ENCODE results near the gene UBN1. TPM values are rescaled to one million over a fixed set of nuclear protein-coding genes. Genes with fewer than 3 reads are reported as not detected.
A peak's percentile ranks its signal among the peaks of the same experiment; 100 is the strongest.

UBN1 gene
- total RNA-seq, 1 donor from 2014 or later = 39.4 TPM

DNA sequence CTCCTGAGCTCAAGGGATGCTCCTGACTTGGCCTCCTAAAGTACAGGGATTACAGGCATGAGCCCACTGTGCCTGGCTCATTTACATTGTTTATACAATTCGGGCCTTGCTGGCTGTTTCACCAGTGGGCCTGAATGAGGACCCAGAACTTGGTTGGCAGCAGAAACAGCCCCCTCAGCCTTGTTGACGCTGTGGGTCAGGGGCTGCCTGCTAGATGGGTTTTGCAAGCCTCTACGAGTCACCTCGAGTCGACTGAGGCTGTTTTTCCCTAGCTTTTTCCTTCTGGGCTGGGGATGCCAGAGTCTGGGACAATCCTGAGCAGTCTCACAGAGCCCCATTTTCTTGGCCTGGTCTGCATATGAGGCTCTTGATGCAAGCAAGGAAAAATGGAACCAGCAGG, 73.5 kb downstream of the UBN1 start:
- H3K27me3 Mint-ChIP-seq = no peaks in the 10 kb centered on the region

DNA sequence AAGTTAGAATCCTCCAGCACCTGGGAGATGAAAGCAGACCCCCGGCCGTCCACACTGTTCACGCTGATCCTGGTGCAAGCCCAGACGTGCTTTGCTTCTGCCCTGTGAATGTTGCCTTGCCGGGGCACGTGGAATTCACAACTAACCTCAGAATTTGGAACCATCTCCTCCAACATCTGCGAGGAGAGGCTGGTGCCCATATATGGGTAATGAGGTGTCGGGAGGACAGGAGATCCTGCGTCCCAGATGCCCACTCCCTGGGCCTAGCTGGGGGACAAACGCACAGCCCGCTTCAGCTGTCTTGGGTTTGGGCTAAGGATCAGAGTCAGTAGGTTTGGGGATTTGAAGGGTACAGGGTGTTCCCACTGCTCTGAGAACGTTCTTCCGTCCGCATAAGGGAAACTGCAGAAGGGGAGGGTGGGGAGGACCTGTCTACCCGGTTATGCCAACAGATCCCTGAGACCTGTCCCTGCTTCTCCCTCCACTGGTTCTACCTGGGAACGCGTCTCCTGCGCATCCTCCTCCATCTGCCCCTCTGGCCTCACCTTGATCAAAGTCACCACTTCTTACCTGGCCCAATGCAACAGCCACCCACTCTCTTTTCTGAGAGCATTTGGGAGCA, 75.6 kb downstream of the UBN1 start:
- peak overlapping the region; percentile 39 for H3K4me3 Mint-ChIP-seq
- peaks cover 6% of the 10 kb centered on the region for H3K9me3 Mint-ChIP-seq
- peaks cover 22% of the 10 kb centered on the region for H3K4me1 Mint-ChIP-seq (ENCODE audit: unreplicated experiment)
- TF ChIP-seq, protein P1, sequence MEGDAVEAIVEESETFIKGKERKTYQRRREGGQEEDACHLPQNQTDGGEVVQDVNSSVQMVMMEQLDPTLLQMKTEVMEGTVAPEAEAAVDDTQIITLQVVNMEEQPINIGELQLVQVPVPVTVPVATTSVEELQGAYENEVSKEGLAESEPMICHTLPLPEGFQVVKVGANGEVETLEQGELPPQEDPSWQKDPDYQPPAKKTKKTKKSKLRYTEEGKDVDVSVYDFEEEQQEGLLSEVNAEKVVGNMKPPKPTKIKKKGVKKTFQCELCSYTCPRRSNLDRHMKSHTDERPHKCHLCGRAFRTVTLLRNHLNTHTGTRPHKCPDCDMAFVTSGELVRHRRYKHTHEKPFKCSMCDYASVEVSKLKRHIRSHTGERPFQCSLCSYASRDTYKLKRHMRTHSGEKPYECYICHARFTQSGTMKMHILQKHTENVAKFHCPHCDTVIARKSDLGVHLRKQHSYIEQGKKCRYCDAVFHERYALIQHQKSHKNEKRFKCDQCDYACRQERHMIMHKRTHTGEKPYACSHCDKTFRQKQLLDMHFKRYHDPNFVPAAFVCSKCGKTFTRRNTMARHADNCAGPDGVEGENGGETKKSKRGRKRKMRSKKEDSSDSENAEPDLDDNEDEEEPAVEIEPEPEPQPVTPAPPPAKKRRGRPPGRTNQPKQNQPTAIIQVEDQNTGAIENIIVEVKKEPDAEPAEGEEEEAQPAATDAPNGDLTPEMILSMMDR (conservative IDR thresholded peaks at IDR 0.05) = no peak
- peaks cover 7% of the 10 kb centered on the region for H3K36me3 Mint-ChIP-seq
- no peak for DNase-seq (ENCODE audit: extremely low spot score, unreplicated experiment)
- peak overlapping the region; percentile 90 for H3K27ac Mint-ChIP-seq
- H3K27me3 Mint-ChIP-seq = no peaks in the 10 kb centered on the region

More for the DNA sequence above, 73.5 kb downstream of the UBN1 start:
- no peak for DNase-seq (ENCODE audit: extremely low spot score, unreplicated experiment)
- Mint-ChIP-seq H3K4me3 (no peak overlapping the region), H3K4me1 (ENCODE audit: unreplicated experiment) (peaks cover 28% of the 10 kb centered on the region), H3K36me3 (no peaks in the 10 kb centered on the region), H3K9me3 (no peaks in the 10 kb centered on the region), H3K27ac (peak overlapping the region; percentile 55)
- TF ChIP-seq, protein P1 (conservative IDR thresholded peaks at IDR 0.05) = no peak

DNA sequence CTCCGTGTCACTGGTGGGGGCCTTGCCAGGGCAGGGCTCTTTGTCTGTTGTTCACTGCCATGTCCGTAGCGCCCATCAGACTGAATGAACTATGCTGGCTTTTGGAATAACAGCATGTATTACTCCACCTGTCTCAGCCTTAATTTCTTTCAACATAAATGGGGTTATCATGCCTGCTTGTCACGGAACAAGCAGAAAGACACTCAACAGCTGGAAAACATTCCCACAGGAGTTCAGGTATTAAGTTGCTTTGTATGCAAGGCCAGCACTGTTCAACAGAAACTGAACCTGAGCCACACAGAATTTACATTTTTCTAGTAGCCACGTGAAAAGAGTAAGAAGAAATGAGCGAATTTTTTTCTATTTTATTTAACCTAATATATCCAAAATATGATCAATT, 76.6 kb downstream of the UBN1 start:
- no peaks in the 10 kb centered on the region for H3K27me3 Mint-ChIP-seq
- TF ChIP-seq, protein P1 (conservative IDR thresholded peaks at IDR 0.05) = no peak

DNA sequence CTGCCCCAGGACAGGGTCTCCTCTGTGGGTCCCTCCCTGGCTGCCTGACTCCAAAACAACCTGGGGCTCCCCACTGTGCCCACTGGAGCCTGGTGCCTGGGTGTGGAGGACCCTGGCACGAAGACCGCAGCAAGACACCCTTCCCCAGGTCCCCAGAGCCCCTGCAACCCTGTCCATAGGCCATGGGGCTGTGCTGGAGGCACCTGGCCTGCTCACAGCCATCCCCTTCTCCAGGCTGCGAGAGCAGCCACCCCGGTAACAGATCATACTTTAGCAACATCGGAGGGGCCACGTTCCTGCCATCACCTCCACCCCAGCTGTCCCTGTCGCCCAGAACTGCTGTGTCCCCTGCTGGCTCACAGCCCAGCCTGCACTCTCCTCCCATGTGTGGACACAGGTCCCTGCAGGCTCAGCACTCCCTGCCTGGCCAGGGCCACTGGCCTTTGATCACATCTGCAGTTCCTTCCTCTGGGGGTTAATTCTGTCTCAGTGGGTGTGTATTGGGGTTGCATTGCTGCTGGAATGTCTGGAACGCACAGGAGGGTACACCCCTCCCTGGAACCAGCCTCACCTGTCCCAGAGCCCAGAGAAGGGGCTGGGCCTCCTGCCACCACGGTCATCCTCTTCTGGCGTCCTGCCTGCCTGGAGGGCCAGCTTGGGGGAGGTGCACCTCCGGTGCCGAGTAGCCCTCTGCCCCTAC, 77.5 kb downstream of the UBN1 start:
- peak overlapping the region; percentile 99 for H3K27ac Mint-ChIP-seq
- DNase-seq (ENCODE audit: extremely low spot score, unreplicated experiment) = no peak
- TF ChIP-seq, protein P1 (conservative IDR thresholded peaks at IDR 0.05) = no peak
- peak overlapping the region; percentile 86 for H3K4me3 Mint-ChIP-seq
- H3K4me1 Mint-ChIP-seq (ENCODE audit: unreplicated experiment) = peaks cover 22% of the 10 kb centered on the region
- H3K27me3 Mint-ChIP-seq = no peaks in the 10 kb centered on the region
- peaks cover 8% of the 10 kb centered on the region for H3K36me3 Mint-ChIP-seq
- peaks cover 6% of the 10 kb centered on the region for H3K9me3 Mint-ChIP-seq

More for the DNA sequence above, 76.6 kb downstream of the UBN1 start:
- H3K4me3 Mint-ChIP-seq = no peak overlapping the region
- peaks cover 7% of the 10 kb centered on the region for H3K36me3 Mint-ChIP-seq
- DNase-seq (ENCODE audit: extremely low spot score, unreplicated experiment) = no peak
- peaks cover 22% of the 10 kb centered on the region for H3K4me1 Mint-ChIP-seq (ENCODE audit: unreplicated experiment)
- peak overlapping the region; percentile 90 for H3K27ac Mint-ChIP-seq
- H3K9me3 Mint-ChIP-seq = peaks cover 6% of the 10 kb centered on the region

DNA sequence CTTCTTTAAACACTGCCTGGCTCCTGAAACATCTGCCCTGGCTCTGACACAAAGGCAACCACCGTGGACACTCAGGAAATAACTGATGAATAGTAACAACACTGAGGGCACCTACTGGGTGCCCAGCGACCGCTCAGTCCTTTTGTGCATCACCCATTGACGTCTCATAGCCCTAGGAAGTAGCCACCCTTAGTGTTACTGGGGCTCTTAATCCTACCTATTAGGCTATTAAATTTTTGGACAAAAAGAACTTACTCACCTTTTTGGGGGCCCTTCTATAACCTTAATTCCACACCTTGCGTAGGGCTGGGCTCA, 78.0 kb downstream of the UBN1 start:
- peaks cover 27% of the 10 kb centered on the region for H3K4me1 Mint-ChIP-seq (ENCODE audit: unreplicated experiment)
- TF ChIP-seq, protein P1 (conservative IDR thresholded peaks at IDR 0.05) = no peak
- no peak for DNase-seq (ENCODE audit: extremely low spot score, unreplicated experiment)
- H3K9me3 Mint-ChIP-seq = peaks cover 6% of the 10 kb centered on the region
- peak overlapping the region; percentile 86 for H3K4me3 Mint-ChIP-seq
- H3K27me3 Mint-ChIP-seq = no peaks in the 10 kb centered on the region
- peaks cover 13% of the 10 kb centered on the region for H3K36me3 Mint-ChIP-seq
- peak overlapping the region; percentile 99 for H3K27ac Mint-ChIP-seq
